T47D (cell line): ENCODE data around the gene DNM1.

ENCODE experiments used
- DNase-seq, 2 experiments: peaks; one replicate each; pipeline versions ENCODE4 v3.0.0 to v3.0.0-alpha.2; 2011 to 2012; ENCODE audit warnings: low read depth in 1 of 2, low spot score in 1 of 2
- JUND ChIP-seq: IDR thresholded peaks from 2 replicates; pipeline ENCODE4 v1.6.1; 2012; ENCODE audit warnings: low read depth
- in situ Hi-C: cut with HindIII; loops from 2 replicates; pipeline ENCODE4 v1.10.0; 2016; ENCODE audit warnings: low sequenced_read_pairs, low pct_unique_long_range_greater_than_20kb

The DNM1 gene

DNA sequence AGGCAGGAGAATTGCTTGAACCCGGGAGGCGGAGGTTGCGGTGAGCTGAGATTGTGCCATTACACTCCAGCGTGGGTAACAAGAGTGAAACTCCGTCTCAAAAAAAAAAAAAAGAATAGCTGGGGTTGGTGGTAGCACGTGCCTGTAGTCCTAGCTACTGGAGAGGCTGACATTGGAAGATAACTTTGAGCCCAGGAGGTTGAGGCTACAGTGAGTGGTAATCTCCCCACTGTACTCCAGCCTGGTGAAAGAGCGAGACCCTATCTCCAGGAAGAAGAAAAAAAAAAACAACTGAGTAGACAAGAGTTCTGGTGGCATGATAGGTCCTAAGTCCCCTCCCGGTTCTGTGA is 46.4 kb downstream of the DNM1 start:
- no peak for DNase-seq
- in situ Hi-C loops: no loop called here
- no peak for TF ChIP-seq JUND

DNA sequence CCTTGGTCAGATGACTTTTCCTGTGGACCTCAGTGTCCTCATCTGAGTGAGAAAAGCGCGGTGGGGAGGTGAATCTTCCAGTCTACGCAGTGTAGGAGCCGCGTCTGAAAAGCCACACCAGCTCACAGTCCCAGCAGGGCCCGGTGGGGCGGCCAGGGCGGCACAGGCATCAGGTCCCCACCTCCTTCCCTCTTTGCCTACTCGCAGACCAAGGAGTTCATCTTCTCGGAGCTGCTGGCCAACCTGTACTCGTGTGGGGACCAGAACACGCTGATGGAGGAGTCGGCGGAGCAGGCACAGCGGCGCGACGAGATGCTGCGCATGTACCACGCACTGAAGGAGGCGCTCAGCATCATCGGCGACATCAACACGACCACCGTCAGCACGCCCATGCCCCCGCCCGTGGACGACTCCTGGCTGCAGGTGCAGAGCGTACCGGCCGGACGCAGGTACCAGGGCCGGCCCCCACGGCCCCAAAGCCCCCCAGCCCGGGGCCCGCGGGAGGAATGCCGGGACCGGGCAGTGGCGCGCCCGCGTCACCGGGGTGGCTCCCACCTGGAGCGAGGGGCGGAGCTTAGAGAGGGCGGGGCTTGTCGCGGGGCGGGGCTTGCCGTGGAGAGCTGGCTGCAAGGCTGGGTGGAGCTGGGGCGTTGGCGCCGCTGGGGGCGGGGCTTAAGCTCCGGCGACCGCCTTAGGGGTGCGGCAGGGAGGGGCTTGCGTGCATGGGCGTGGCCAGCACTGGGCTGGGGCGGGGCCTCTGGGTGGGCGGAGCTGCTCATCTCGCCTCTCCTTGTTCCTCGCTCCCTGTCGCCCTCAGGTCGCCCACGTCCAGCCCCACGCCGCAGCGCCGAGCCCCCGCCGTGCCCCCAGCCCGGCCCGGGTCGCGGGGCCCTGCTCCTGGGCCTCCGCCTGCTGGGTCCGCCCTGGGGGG is 47.0 kb downstream of the DNM1 start:
- DNase-seq: peak; percentile 97 to 98
- no peak for TF ChIP-seq JUND
- in situ Hi-C loops: no loop called here

DNA sequence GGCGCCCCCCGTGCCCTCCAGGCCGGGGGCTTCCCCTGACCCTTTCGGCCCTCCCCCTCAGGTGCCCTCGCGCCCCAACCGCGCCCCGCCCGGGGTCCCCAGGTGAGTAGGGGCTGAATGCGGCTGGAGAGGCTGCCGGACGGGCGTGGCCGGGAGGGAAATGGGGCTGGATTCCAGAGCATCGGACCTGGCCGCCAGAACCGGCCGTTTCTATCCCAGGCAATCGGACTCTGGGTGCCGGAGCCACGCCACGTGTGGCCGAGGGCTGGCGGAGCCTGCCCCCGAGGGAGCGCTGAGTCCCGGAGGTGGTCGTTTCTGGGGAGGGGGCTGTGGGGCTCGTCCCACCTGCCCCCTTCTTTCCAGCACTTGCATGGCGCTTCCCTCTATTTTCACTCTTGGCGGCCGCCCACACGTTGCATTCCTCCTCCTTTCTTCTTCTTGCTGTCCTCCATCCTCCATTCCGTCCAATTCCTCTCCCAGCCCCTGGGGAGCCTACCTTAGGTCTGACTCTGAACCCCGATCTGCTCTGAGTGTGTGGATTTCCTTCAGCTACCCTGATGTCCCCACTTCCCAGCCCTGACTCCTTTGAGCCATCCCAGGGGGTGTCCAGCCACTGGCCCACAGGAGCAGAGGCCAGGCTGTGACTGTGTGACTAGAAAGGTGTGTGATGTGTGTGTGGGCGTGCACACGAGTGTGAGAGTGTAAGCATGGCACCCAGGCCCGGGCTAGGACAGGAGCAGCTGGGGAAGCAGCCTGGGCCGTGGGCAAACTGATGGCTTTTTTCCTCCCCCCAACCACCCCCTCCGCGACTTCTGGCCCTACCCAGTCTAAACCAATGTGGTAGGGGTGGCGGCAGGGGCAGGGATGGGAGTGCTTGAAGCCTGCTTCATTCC is 47.9 kb downstream of the DNM1 start:
- in situ Hi-C loops: no loop called here
- DNase-seq: no peak
- no peak for TF ChIP-seq JUND

DNA sequence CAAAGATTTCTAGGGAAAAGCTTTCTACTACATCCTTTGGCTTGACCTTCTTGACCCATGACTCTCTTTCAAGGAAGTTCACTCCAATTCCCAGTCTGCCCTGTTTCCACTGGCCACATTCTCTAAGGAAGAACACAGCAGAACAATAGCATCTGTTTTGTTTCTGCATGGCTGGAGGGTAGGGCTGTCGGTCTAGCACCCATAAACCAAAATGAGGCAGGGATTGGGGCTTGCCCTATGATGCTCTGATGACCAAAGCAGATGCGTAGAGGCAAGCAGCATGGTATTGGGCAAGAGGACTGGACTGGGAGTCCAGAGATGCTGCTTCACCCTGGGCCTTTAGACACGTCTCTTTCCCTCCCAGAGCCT is 48.5 kb downstream of the DNM1 start:
- no peak for DNase-seq
- in situ Hi-C loops: no loop called here
- no peak for TF ChIP-seq JUND

DNA sequence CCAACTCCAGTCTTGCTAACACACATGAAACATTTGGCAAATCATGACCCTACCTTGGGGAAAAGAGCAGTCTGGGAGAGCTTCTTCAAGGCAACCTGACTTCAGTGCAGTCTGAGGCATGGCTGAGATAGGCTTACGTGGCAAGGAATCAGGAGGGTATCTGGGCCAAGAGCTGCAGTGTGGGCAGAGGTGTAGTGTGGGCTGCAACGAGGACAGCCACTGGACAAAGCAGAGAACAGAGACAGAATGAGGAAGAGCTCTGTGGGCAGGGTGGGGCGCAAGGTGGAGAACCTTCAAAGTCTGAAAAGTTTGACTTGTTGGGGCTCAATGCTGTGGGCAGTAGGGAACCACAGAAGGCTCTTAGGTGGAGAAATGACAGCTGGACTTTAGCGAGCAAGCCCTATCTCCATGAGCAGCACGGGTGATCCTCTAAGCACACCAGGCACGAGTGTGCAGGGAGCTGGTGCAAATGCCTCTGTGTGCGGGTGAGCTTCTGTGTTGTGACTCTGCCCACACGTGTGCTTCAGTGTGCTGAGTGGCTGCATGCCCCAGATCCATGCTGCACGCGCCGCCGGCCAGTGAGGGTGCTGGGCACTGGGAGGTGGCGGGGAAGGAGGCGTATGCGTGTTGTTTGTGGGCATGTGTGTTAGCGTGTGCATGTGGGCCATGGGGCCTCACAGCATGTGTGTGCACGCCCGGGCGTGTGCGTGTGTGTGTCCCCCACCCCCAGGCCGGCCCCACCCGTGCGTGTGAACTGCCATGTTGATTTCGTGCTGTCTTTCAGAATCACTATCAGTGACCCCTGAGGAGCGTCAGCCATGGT is 49.3 kb downstream of the DNM1 start:
- TF ChIP-seq JUND: no peak
- in situ Hi-C loops: no loop called here

DNA sequence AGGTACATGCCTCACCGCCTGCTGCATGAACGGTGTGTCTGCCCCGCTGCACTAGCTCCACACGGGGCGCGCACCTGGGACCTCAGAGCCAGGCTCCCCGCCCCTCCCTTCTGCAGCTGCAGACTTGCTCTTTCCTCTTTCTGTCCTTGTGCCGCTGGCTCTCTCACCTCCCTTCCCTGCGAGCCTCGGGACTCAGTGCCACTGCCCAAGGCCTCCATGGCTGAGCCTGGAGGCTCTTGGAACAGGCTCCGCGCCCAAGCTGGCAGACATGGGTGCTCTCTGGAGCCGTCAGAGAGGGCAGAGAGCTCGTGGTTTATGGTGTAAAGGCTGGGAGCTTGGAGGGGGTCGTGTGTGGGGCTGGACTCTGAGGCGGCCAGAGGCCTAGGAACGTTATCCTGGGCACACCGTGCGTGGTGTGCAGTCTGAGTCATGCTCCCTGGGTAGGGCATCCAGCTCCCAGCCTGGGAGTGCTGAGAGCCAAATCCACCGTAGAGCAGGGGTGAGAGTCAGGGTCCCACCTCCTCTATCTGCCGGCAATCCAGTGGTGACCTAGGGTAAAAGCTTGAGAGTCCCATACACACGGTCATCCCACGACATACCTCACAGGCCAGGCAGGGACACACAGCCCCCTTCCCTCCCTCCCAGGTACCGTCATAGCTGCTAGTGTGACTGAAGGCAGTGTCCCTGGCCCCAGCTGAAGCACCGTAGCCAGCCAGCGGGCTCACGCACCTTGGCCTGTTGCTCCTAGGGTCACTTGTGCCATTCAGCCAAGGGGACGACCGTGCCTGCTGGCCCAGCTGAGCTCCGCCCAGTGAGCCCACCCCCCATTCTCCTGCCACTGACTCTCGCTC is 50.2 kb downstream of the DNM1 start:
- in situ Hi-C loops: no loop called here
- no peak for DNase-seq
- no peak for TF ChIP-seq JUND

More for the DNA sequence above, 49.3 kb downstream of the DNM1 start:
- no peak for DNase-seq

DNA sequence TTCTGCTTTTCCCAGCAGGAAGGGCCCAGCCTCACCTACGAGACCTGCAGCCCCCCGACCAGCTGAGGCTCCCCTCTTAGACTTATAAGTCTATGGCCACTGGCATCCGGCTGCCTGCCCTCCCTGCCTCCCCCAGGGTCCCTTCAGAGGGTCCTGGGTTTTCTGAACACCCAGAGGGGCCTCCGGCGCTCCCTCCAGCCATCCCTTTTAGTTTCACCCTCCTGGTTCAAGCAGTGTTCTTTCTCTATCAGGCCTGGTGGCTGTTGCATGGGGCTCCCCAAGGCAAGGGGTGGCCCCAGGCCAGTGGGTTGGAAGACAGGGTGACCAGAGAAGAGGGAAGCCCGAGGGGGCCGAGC is 50.8 kb downstream of the DNM1 start:
- in situ Hi-C loops: no loop called here
- no peak for DNase-seq
- no peak for TF ChIP-seq JUND

DNA sequence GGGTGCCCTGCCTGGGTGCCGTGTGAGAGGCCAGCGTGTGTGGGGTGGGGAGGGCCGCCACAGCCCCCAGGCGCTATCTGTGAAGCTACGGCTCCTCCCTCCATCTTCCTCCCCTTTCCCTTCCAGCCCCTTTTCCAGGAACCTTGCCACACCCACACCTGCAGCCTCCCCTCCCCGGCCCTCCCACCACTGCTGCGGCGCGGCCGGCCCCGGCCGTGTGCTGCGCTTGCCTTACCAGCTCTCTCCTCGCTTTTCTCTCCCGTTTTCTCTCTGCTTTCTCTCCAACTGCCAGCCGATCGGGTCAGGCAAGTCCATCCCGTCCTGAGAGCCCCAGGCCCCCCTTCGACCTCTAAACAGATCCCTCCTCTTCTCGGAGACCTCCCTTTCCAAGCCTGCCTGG is 51.2 kb downstream of the DNM1 start:
- no peak for DNase-seq
- in situ Hi-C loops: no loop called here
- TF ChIP-seq JUND: no peak

DNA sequence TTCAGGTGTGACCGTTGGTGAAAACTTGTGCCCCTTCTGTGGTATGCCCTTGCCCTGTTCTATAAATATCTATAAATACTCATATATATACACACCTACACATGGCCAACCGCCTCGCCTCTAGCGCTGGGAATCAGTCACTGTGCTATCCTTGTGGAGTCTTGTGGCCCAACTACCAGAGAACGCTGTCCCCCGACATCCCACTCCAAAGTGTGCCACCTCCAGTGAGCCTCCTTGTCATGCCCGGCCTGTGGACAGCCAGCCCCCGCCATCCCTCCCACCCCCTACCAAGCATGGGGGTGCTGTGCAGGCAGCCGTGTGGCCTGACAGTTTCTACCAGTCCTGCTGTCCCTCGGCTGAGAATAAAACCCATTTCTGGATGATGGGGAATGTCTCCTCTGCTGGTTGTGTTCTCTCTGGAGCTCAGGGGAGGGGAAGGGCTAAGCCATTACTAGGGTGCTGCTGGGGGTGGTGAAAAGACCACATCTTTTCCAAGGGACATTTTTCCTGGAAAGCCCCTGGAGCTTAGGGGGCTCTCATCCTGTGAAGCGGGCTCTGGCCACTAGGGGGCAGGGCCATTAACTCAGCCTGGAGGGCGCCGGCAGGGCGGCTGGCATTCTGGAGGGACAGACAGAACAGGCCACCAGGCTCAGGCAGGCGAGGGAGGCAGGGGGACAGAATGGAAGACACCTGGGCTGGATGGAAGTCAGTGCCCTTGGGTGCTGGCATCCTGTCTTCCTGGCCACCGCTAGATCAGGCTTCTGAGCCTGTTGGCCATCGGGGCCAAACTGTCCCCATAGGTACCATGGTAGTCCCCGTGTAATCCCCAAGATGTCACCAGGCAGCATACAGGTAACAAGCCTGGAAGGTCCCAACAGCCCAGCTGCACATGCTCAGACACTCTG is 51.9 kb downstream of the DNM1 start:
- no peak for TF ChIP-seq JUND
- peak; percentile 68 to 80 for DNase-seq
- in situ Hi-C loops: no loop called here

DNA sequence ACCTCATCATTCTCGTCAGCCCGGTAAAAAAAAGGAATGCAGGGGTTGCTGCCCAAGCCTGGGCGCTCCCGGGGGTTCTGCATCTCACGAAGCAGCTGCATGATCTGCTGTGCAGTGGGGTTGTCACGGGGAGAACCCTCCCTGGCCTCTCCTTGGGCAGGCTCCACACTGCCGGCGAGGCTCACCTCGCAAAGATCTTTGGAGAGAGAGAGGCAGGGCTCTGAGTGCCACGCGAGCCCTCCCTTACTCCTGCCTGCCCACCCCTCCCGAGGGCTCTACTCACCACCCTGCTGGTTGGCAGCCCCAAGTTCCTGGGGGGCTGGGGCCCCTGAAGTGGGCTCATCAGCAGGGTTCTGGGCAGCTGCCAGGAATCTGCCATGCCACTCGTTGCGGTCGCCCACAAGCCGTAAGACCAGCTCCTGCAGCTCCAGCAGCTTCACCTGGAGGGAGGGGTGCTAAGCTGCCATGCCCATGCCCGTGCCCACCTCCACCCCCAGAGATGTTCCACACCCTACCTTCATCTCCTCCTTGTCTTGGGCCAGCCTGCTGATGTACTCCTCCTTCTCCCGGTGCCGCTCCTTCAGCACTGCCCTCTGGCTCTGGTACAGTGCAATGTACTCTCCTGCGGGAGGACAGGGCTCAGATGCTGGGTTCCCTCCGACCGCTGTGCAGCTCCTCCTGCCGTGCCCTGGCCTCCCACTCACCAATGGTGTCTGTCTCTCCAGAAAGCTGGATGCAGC is 54.1 kb downstream of the DNM1 start:
- DNase-seq: no peak
- in situ Hi-C loops: no loop called here
- no peak for TF ChIP-seq JUND
